ENCODE data around the gene DUSP22. TPM values are rescaled to one million over a fixed set of nuclear protein-coding genes. Genes with fewer than 3 reads are reported as not detected.

The DUSP22 gene
- total RNA-seq, 1 experiment from 2014 or later, result 16.0 TPM

DNA sequence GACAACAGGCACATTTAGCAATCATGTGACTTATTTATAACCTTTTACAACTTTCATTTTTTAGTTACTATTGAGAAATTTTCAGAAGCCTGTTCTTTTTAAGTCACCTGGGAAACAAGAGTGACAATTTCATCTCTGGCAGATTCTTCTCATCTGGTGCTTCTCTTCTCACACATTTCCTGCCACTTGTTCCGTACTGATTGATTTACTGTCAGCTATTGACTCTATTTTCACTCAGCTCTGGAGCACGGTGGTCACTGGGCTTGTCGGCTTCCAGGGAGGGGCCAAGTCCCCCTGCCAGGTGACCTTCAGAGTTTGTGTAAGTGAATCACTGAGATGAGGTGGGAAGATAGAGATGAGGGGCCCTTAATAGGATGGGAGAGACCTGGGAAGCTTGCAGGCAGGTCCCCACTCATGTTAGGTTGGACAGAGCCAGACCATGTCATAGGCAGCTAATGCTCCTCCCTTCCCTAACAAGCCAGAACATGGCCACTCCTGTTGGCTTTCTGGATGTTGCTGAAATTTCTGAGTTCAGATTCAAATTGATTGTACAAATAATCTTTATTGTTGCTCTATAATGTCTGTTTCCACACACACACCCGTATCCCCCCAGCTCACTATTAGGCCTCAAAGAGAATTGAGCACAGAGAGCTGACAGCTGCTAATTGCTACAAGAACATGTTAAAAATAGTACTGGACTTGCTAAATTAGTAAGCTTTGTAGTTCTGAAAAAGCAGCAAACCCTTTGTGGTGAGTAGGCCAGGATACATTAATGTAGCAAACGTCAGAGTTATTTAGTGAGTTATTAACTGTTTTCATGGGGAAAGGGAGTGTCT is 13.3 kb downstream of the DUSP22 start:
- H3K27ac ChIP-seq (ENCODE audit: low read depth, low read length, poor library complexity, severe bottlenecking), result no peak overlapping the region
- intact Hi-C loops (cut with micrococcal nuclease; ENCODE audit: unreplicated experiment), result no loop called here
- no peaks in the 10 kb centered on the region for H3K36me3 ChIP-seq (ENCODE audit: insufficient read depth, low read length, poor library complexity, severe bottlenecking)
- ChIA-PET POLR2A (ENCODE audit: low non-redundant PET) (no interaction called here), CTCF (no interaction called here)
- H3K4me3 ChIP-seq (ENCODE audit: low read depth, low read length, poor library complexity, severe bottlenecking), result no peak overlapping the region
- peaks cover 9% of the 10 kb centered on the region for H3K9me3 ChIP-seq (ENCODE audit: low read depth, low read length, poor library complexity, severe bottlenecking)
- TF ChIP-seq EZH2 (IDR thresholded peaks at IDR 0.05; ENCODE audit: borderline replicate concordance, low read depth, low read length, poor library complexity, severe bottlenecking), result no peak
- TF ChIP-seq, protein P1, sequence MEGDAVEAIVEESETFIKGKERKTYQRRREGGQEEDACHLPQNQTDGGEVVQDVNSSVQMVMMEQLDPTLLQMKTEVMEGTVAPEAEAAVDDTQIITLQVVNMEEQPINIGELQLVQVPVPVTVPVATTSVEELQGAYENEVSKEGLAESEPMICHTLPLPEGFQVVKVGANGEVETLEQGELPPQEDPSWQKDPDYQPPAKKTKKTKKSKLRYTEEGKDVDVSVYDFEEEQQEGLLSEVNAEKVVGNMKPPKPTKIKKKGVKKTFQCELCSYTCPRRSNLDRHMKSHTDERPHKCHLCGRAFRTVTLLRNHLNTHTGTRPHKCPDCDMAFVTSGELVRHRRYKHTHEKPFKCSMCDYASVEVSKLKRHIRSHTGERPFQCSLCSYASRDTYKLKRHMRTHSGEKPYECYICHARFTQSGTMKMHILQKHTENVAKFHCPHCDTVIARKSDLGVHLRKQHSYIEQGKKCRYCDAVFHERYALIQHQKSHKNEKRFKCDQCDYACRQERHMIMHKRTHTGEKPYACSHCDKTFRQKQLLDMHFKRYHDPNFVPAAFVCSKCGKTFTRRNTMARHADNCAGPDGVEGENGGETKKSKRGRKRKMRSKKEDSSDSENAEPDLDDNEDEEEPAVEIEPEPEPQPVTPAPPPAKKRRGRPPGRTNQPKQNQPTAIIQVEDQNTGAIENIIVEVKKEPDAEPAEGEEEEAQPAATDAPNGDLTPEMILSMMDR (conservative IDR thresholded peaks at IDR 0.05; ENCODE audit: low read depth, low read length), result no peak
- no peaks in the 10 kb centered on the region for H3K27me3 ChIP-seq (replicated peaks; ENCODE audit: insufficient read depth, low read depth, low read length, poor library complexity)
- no peaks in the 10 kb centered on the region for H3K4me1 ChIP-seq (ENCODE audit: insufficient read depth, low read length, poor library complexity, severe bottlenecking)
- no TSS peak for BruUV-seq (replicated peaks)
- no peak for DNase-seq (ENCODE audit: low spot score)

DNA sequence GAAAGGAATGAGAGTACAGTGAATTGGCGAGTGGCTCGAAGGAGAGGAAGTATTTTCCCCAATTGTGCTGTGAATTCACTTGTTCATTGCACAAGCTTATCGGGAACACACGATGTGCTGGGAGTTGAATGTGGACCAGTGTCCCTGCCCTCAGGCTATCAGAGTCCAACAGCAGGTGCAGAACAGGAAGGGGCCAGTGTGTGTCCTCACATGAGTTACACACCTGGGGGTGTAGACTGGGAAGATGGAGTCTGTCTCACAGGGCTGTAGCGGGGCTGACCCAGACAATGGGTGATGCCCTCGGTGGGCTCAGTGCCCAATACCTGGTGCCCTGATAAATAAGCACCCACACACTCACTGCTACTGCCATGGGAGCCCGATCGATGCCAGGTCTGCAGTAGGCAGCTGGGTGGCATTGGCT is 14.4 kb downstream of the DUSP22 start:
- no TSS peak for BruUV-seq (replicated peaks)
- intact Hi-C loops (cut with micrococcal nuclease; ENCODE audit: unreplicated experiment), result no loop called here
- Histone ChIP-seq H3K27ac (ENCODE audit: low read depth, low read length, poor library complexity, severe bottlenecking) (no peak overlapping the region), H3K36me3 (ENCODE audit: insufficient read depth, low read length, poor library complexity, severe bottlenecking) (no peaks in the 10 kb centered on the region), H3K4me1 (ENCODE audit: insufficient read depth, low read length, poor library complexity, severe bottlenecking) (no peaks in the 10 kb centered on the region), H3K27me3 (replicated peaks; ENCODE audit: insufficient read depth, low read depth, low read length, poor library complexity) (no peaks in the 10 kb centered on the region), H3K4me3 (ENCODE audit: low read depth, low read length, poor library complexity, severe bottlenecking) (no peak overlapping the region), H3K9me3 (ENCODE audit: low read depth, low read length, poor library complexity, severe bottlenecking) (peaks cover 9% of the 10 kb centered on the region)
- no peak for DNase-seq (ENCODE audit: low spot score)
- ChIA-PET CTCF (no interaction called here), POLR2A (ENCODE audit: low non-redundant PET) (no interaction called here)
- no peak for TF ChIP-seq EZH2 (IDR thresholded peaks at IDR 0.05; ENCODE audit: borderline replicate concordance, low read depth, low read length, poor library complexity, severe bottlenecking)
- TF ChIP-seq, protein P1 (conservative IDR thresholded peaks at IDR 0.05; ENCODE audit: low read depth, low read length), result no peak

DNA sequence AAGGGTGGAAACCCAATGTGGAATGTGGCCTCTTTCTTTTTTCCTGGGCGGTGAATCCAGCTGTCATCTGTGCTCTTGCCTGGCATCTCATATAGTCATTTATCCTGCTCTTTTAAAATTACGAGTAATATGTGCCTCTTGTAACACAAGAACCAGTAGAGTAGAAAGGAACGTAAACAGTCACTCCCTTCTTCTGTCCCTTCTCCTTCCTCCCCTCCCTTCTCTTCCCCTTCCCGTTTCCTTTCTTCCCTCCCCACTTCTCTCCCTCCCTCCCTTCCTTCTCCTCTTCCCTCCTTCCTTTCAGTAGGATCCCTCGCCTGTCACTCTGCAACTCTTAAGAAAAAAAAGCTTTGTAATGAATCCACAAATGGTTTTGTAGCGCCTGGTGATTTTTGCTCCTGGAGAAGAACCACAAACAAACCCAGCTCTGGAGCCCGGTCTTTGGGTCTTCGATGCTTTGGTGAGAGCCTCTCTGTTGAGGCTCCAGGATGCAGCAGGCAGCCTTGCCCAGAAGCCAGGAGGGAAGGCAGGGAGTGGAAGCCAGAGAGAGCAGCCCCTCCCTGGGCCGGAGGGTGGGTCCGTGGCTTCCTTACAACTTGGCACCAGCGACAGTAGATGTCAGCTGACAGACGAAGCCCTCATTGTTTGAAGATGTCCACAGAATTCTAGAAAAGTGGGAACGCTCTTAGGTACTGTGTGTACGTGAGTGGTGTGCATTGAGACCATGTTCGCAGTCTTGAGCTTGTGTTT is 15.0 kb downstream of the DUSP22 start:
- Histone ChIP-seq H3K4me1 (ENCODE audit: insufficient read depth, low read length, poor library complexity, severe bottlenecking) (no peaks in the 10 kb centered on the region), H3K36me3 (ENCODE audit: insufficient read depth, low read length, poor library complexity, severe bottlenecking) (no peaks in the 10 kb centered on the region), H3K27ac (ENCODE audit: low read depth, low read length, poor library complexity, severe bottlenecking) (no peak overlapping the region), H3K9me3 (ENCODE audit: low read depth, low read length, poor library complexity, severe bottlenecking) (peaks cover 9% of the 10 kb centered on the region), H3K4me3 (ENCODE audit: low read depth, low read length, poor library complexity, severe bottlenecking) (no peak overlapping the region), H3K27me3 (replicated peaks; ENCODE audit: insufficient read depth, low read depth, low read length, poor library complexity) (no peaks in the 10 kb centered on the region)
- no TSS peak for BruUV-seq (replicated peaks)
- ChIA-PET CTCF (no interaction called here), POLR2A (ENCODE audit: low non-redundant PET) (interaction anchor here (0.7 kb wide), 1 partner anchor 129 kb away, joined by 6 read pairs; no protein-coding TSS in a partner anchor)
- intact Hi-C loops (cut with micrococcal nuclease; ENCODE audit: unreplicated experiment), result no loop called here
- DNase-seq (ENCODE audit: low spot score), result no peak
- TF ChIP-seq, protein P1 (conservative IDR thresholded peaks at IDR 0.05; ENCODE audit: low read depth, low read length), result no peak
- no peak for TF ChIP-seq EZH2 (IDR thresholded peaks at IDR 0.05; ENCODE audit: borderline replicate concordance, low read depth, low read length, poor library complexity, severe bottlenecking)
